ENCODE data around the gene PDHB.

PDHB gene

DNA sequence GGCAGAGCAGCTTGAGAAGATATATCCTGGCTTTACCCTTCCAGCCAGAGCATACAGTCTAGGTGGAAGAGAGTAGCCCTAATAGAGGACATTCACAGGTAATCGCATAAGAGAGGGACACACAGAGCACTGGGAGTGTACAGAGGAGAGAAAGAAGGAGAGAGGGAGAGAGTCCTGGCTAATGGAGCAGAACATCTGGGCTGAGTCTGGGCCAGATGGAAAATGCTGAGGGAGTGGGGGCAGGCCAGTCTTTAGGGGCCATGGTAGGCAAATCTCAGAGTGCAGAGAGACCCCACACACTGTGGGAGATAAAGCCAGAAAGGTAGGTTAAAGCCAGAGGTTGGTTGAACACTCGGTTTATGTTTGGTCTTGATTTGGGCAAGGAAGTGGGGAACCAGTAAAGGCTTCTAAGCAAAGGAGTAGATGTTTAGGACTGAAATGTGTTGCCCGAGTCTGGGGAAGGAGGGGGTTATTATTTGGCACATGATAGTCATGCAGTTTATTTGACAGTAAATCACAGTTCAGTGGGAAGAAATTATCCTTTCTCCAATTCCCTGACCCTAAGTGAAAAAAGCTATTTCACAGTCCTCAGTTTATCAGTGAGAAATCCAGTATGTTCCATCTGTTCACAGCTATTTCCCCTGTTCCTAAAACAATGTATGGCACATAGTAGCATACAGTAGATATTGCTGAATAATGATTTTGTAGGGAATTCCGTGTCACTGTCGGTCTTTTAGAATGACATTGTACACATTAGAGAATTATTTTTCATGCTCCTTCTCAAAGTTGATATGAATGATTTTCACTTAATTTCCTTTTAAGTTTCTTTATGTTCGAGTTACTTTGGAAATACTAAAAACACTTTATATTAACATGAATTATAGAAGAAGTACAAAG is 45.7 kb downstream of the PDHB start:
- Histone ChIP-seq H3K27me3 (no peaks in the 10 kb centered on the region), H3K36me3 (peaks cover 71% of the 10 kb centered on the region), H3K4me1 (ENCODE audit: control insufficient read depth in 1 of 2, insufficient read depth in 1 of 2, low read depth in 1 of 2, low read length in 1 of 2) (peaks cover 8 to 19% of the 10 kb centered on the region in 2 experiments), H3K27ac (peak overlapping the region; percentile 45), H3K9me3 (no peaks in the 10 kb centered on the region), H3K4me3 (ENCODE audit: low read depth in 1 of 2, low read length in 1 of 2) (no peak overlapping the region)
- TF ChIP-seq, protein P1, sequence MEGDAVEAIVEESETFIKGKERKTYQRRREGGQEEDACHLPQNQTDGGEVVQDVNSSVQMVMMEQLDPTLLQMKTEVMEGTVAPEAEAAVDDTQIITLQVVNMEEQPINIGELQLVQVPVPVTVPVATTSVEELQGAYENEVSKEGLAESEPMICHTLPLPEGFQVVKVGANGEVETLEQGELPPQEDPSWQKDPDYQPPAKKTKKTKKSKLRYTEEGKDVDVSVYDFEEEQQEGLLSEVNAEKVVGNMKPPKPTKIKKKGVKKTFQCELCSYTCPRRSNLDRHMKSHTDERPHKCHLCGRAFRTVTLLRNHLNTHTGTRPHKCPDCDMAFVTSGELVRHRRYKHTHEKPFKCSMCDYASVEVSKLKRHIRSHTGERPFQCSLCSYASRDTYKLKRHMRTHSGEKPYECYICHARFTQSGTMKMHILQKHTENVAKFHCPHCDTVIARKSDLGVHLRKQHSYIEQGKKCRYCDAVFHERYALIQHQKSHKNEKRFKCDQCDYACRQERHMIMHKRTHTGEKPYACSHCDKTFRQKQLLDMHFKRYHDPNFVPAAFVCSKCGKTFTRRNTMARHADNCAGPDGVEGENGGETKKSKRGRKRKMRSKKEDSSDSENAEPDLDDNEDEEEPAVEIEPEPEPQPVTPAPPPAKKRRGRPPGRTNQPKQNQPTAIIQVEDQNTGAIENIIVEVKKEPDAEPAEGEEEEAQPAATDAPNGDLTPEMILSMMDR (IDR thresholded peaks at IDR 0.05) = no peak

DNA sequence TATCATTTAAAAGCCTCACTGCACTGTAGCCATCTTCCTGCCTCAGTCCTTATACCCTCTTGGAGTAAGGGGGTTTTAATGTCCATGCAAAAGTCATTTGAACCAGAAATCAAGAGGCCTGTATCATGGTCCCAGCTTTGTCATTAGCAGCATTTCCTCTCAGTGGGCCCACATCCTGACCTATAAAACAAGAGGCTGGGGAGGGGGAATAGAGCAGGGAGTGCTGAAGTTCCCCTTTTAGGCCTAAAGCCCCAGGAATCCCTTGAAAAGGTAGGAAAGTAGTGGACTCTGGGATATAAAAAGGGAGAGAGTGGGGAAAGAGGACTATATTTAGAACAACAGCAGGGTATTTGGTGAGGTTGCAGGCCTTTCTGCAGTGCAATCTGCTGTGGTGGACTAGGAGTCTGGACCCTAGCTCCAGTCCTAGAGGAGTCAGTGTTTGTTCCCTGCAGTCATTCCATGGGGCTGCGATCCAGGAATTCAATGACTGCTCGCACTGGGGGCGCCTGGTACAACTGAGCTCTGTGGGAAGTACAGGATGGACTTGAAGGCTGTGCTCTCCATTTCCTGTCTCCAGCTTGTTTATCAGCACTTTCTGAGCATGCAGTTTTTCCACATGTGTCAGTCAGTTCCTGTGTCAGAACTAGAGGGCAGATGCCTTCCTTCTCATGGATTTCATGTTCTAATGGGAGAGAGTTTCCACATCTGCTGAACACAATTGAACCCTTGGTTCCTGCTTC is 46.8 kb downstream of the PDHB start:
- no peaks in the 10 kb centered on the region for H3K9me3 ChIP-seq
- peak overlapping the region; percentile 45 for H3K27ac ChIP-seq
- no peaks in the 10 kb centered on the region for H3K27me3 ChIP-seq
- H3K4me1 ChIP-seq (ENCODE audit: control insufficient read depth in 1 of 2, insufficient read depth in 1 of 2, low read depth in 1 of 2, low read length in 1 of 2) = peaks cover 8 to 19% of the 10 kb centered on the region in 2 experiments
- TF ChIP-seq, protein P1 (IDR thresholded peaks at IDR 0.05) = no peak
- H3K4me3 ChIP-seq (ENCODE audit: low read depth in 1 of 2, low read length in 1 of 2) = no peak overlapping the region
- H3K36me3 ChIP-seq = peaks cover 72% of the 10 kb centered on the region

DNA sequence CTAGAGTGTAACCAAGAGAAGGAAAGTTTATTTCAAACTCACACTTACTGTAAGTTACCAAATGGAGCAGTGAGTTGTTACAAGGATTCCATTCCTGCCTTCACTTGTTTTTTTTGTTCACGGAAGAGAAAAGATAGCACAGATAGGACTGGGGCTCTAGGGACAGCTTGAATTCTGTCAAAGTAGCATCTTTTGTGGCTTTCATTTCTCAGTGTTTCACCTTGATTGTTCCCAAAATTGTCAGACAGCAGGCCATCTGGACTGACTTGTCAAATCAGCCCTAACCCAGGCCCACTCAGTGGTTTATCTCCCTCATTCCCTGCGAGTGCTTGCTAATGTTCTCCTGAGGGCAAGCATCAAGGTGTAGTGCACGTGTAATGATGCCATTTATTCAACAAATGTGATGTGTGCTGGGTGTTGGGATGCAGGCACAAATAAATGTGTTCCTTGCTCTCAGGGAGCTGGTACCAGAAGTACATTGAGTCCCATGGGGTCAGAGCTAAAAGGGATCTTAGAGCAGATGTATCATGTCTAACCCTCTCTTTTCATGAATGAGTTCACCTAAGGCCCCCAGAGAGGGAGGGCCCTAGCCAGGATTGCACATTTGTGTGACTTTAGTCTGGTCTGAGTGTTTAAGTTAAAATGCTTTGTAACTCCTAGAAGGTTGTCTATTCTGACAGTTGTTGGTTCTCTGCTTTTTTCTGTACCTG is 49.1 kb downstream of the PDHB start:
- Histone ChIP-seq H3K36me3 (peaks cover 59% of the 10 kb centered on the region), H3K4me1 (ENCODE audit: control insufficient read depth in 1 of 2, insufficient read depth in 1 of 2, low read depth in 1 of 2, low read length in 1 of 2) (peaks cover 8 to 19% of the 10 kb centered on the region in 2 experiments), H3K27me3 (no peaks in the 10 kb centered on the region), H3K4me3 (ENCODE audit: low read depth in 1 of 2, low read length in 1 of 2) (no peak overlapping the region), H3K9me3 (no peaks in the 10 kb centered on the region), H3K27ac (peak overlapping the region; percentile 0)
- TF ChIP-seq, protein P1 (IDR thresholded peaks at IDR 0.05) = no peak

DNA sequence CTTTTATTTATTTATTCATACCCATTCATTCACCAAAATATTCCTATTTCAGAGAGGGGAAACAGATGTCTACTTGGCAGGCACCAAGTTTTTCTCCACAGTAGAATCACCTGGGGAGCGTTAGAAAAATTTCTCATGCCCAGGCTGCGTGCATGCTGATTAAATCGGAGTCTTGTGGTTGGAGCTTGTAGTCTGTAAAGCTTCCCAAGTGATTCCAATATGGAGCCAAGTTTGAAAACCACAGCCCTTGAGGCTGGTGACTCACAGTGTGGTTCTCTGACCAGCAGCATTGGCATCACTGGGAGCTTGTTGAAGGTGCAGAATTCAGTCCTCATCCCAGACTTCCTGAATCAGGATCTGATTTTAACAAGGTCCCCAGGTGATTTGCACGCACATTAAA is 49.7 kb downstream of the PDHB start:
- H3K27ac ChIP-seq = peak overlapping the region; percentile 0
- peaks cover 62% of the 10 kb centered on the region for H3K36me3 ChIP-seq
- TF ChIP-seq, protein P1 (IDR thresholded peaks at IDR 0.05) = no peak
- H3K9me3 ChIP-seq = no peaks in the 10 kb centered on the region
- no peaks in the 10 kb centered on the region for H3K27me3 ChIP-seq
- no peak overlapping the region for H3K4me3 ChIP-seq (ENCODE audit: low read depth in 1 of 2, low read length in 1 of 2)
- peaks cover 5 to 14% of the 10 kb centered on the region in 2 experiments for H3K4me1 ChIP-seq (ENCODE audit: control insufficient read depth in 1 of 2, insufficient read depth in 1 of 2, low read depth in 1 of 2, low read length in 1 of 2)

DNA sequence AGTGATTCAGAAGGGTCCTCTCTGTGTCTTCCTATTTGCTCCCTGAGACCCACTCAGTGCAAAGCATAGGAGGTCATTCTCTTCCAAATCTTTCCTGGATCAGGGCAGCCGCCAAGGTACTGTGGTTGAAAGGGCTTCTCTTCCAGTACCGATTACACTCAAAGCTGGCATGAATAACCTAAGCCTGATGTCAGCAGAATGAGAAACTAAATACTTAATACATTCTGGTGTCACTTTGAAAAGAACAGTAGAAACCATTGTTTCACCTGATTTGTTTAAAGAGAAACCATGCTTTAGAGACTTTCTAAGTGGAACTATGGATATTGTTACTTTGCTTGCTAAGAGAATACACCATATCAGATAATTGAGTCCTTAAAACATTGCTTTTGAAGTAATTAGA is 50.2 kb downstream of the PDHB start:
- Histone ChIP-seq H3K27ac (no peak overlapping the region), H3K27me3 (no peaks in the 10 kb centered on the region), H3K36me3 (peaks cover 63% of the 10 kb centered on the region), H3K4me3 (ENCODE audit: low read depth in 1 of 2, low read length in 1 of 2) (no peak overlapping the region), H3K4me1 (ENCODE audit: control insufficient read depth in 1 of 2, insufficient read depth in 1 of 2, low read depth in 1 of 2, low read length in 1 of 2) (peaks cover under 1 to 10% of the 10 kb centered on the region in 2 experiments), H3K9me3 (no peaks in the 10 kb centered on the region)
- TF ChIP-seq, protein P1 (IDR thresholded peaks at IDR 0.05) = no peak

All from neutrophil (primary cell).